Frontal cortex (tissue), 4 donors: ENCODE results near the gene PGM1. TPM values are rescaled to one million over a fixed set of nuclear protein-coding genes. Genes with fewer than 3 reads are reported as not detected.
A peak's percentile ranks its signal among the peaks of the same experiment; 100 is the strongest.
"Not testable (repeated sequence)": the region's sequence is repeated elsewhere in the genome, so short reads cannot be mapped to it uniquely, and the experiment has no call there.

Experiments
- DNase-seq, 2 donors: peaks; one replicate each; pipeline ENCODE4 v3.0.0; 2012; ENCODE audit warnings: low spot score in 2 of 2
- FAIRE-seq: peaks from 2 replicates; lab custom pipeline; 2012; peaks lifted over from hg19 to GRCh38; lab: Jason Lieb, UNC
- total RNA-seq: library from RNA; depleted of rRNA; stranded (reverse); fragments of >200 nt; gene quantifications from one replicate; pipeline ENCODE4 v1.2.3, GENCODE V29; 2014
- donor health status: control.
- donor health status: control.
- donor health status: control.

PGM1 gene
- 17.9 TPM for total RNA-seq

GRCh38 chr1:63593303-63593885, at the start of gene PGM1:
TSS of gene PGM1 (plus strand) at chr1:63593411. CDS start at chr1:63593489, 78 bp downstream.
- DNase-seq (peak; percentile 68 to 69), FAIRE-seq (no peak)

- FAIRE-seq = no peak
- no peak for DNase-seq
Observed at GRCh38 chr1:63545780-63546179, 47.4 kb upstream of the PGM1 start.

- DNase-seq (no peak), FAIRE-seq (no peak)
Observed at GRCh38 chr1:63547621-63548294, 45.5 kb upstream of the PGM1 start.

GRCh38 chr1:63548303-63548702, 44.9 kb upstream of the PGM1 start:
- no peak for FAIRE-seq
- no peak for DNase-seq

GRCh38 chr1:63548877-63549276, 44.3 kb upstream of the PGM1 start:
- FAIRE-seq (no peak), DNase-seq (no peak)

GRCh38 chr1:63555480-63555879, 37.7 kb upstream of the PGM1 start:
- DNase-seq = no peak
- no peak for FAIRE-seq

GRCh38 chr1:63557365-63557987, 35.7 kb upstream of the PGM1 start:
- DNase-seq (no peak), FAIRE-seq (no peak)

GRCh38 chr1:63559357-63559756, 33.9 kb upstream of the PGM1 start:
- no peak for FAIRE-seq
- DNase-seq = no peak

GRCh38 chr1:63563745-63564144, 29.5 kb upstream of the PGM1 start:
- DNase-seq (no peak), FAIRE-seq (no peak)

- FAIRE-seq = no peak
- no peak for DNase-seq
Observed at GRCh38 chr1:63569068-63569467, 24.1 kb upstream of the PGM1 start.

GRCh38 chr1:63569640-63570316, 23.4 kb upstream of the PGM1 start:
- no peak for DNase-seq
- no peak for FAIRE-seq

GRCh38 chr1:63572686-63573085, 20.5 kb upstream of the PGM1 start:
- not testable (repeated sequence) for DNase-seq

GRCh38 chr1:63574203-63574796, 18.9 kb upstream of the PGM1 start:
- not testable (repeated sequence) for DNase-seq, FAIRE-seq

More at GRCh38 chr1:63572686-63573085, 20.5 kb upstream of the PGM1 start:
- FAIRE-seq = not testable (repeated sequence)

GRCh38 chr1:63575340-63575826, 17.8 kb upstream of the PGM1 start:
- FAIRE-seq (no peak), DNase-seq (no peak)

- not testable (repeated sequence) for FAIRE-seq, DNase-seq
Observed at GRCh38 chr1:63586326-63586725, 6.9 kb upstream of the PGM1 start.

GRCh38 chr1:63590166-63590560, 3.0 kb upstream of the PGM1 start:
- DNase-seq (no peak), FAIRE-seq (no peak)

- DNase-seq = no peak
- FAIRE-seq = no peak
Observed at GRCh38 chr1:63592536-63593302, 492 bp upstream of the PGM1 start.

GRCh38 chr1:63593886-63594605, 835 bp downstream of the PGM1 start:
- DNase-seq = peak; percentile 19 to 41
- no peak for FAIRE-seq

- FAIRE-seq (no peak), DNase-seq (no peak)
Observed at GRCh38 chr1:63595435-63595834, 2.2 kb downstream of the PGM1 start.
